B cell (primary cell): ENCODE data around the gene ATG7.

Source experiments
- CTCF ChIP-seq: fragments of 200-600 bp; IDR thresholded peaks from one replicate; pipeline ENCODE4 v1.8.0; 2022; ENCODE audit warnings: antibody characterized with exemption, mild to moderate bottlenecking
- EZH2 ChIP-seq: IDR thresholded peaks from 2 replicates; pipeline ENCODE4 v1.6.1; 2012; ENCODE audit warnings: borderline replicate concordance, low read depth, mild to moderate bottlenecking, moderate library complexity, low read length; ENCODE audit not compliant: insufficient read depth, poor library complexity, severe bottlenecking

GRCh38 chr3:11546657-11547302, 274.6 kb downstream of the ATG7 start:
- TF ChIP-seq CTCF (no peak), EZH2 (no peak)
